ENCODE measurements around the gene TNRC18.

Gene TNRC18

GRCh38 chr7:5428478-5429252 lies 5.0 kb upstream of the TNRC18 start:
- DNase-seq = no peak

DNA sequence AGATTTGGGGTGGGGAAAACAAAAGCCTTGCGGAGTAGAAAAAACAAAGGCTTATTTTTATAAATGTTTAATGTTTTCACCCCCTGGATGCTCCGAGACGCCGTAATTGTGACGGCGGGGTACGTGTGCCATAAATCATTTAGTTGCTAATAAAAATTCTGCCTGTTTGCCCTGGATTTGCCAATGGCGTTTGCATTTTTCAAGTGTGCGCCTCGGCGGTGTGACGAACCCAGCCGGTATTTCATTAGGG lies 2.5 kb upstream of the TNRC18 start:
- no peak for DNase-seq

- no peak for DNase-seq
These were observed 2.0 kb upstream of the TNRC18 start for GRCh38 chr7:5425507-5426225.

DNA sequence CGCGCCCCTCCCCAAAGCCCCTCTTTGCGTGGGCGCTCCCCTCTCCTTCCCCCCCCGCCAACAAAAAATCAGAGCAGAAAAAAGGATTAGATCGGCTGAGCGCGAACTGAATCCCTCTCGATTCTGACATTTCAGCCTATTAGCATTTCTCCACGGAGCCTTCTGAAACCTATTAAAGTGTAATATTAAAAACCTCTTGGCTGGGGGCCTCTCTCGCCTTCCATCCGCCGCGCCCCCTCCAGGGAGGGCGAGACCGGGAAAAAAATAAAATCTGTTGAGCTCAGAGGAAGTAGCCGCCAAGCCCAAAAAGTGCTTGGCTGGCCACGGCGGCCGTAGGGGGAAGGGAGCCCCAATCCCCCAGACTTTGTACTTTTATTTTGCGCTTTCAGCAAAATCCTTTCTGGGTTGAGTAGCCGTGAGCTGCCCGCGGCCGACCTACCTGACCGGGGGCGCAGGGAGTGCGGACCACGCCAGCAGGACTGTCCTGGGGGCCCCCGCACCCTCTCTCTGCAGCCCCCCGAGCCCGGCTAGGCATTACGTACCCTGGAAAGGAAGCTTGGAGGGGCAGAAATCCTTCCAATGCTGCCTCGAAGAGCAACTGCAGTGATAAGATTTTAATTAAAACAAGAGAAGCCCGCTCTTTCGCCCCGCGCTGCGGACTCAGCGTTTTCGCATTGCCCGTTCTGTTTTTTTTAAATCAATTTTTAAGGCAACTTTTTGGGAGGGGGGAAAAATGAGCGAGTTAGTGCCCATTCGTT lies 1.3 kb upstream of the TNRC18 start:
- DNase-seq = no peak

- no peak for DNase-seq
These were observed 528 bp upstream of the TNRC18 start for GRCh38 chr7:5423976-5424748.

GRCh38 chr7:5422396-5423305 lies 983 bp downstream of the TNRC18 start:
- DNase-seq = no peak

- no peak for DNase-seq
These were observed 1.8 kb downstream of the TNRC18 start for GRCh38 chr7:5421714-5422395.

DNA sequence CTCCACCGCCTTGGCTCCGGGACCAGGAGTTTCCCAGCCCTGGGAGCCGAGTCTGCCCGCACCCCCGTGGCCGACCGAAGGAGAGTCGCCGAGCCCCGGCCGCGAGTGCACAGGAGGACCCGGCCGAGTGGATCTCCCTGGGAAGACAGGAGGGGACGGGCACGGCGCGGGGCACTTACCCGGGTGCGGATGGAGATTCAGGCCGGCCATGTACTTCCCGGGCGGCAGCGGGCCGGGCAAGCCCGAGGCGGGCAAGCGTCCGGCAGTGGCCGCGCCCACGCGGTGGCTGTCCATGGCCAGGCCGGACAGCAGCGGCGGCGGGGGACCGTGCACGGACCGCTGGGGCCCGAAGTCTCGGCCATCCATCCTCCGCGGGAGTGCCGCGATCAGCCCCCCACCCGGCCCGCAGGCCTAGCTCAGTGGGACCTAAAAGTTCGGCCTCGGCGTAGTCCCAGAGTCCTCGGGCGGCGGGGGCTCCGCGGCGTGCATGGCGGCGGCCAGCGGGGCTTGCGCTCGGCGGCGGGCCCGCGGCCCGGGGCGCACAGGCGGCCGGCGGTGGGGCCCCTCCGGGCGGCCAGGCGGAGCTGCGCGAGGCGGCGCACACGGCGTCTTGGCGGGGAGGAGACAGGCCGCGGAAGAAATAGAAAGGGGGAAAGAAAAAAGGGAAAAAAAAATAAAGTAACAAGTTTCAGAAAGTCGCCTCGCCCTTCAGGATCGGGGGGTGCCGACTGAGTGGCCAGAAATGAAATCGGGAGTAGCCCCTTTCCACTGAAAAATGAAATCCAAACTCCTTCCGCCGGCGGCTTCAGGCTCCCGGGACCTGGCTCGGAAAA lies 2.5 kb downstream of the TNRC18 start:
- no peak for DNase-seq

DNA sequence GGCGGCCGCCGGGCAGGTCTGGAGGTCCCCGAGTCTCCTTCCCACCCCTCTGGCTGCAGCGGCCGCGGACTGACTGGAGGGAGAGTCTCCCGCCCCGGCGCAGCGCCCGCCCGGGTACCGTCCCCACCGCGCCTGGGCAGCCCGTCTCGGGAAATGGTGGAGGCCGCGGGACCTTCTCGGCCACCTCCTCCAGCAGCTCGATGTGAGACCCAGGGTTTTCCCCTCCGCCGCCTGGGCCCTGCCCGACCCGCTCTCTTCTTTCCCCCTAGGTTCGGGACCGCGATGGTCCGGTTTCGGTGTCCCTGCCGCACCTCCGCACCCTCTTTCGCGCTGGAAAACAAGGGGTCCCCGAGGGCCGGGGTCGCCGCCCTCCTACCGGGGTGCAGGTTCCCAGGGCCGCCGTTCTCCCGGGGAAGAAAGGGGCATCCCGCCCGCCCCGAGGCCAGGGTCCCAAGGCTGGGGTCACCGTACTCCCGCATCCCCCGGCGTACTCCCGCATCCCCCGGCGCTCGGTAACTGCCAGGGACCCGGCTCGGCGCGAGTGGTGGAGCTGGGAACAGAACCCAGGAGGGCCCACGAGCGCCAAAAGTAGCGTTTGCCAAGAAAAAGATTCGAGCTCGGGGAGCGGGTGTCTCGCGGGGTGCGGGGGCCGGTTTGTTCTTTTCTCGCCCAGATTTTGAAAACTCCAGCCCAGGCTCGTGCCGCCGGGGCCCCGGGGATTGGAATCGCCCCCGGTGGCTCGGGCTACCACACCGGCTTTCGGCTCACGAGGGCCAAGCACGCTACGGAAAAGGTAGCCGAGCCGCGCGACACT lies 3.4 kb downstream of the TNRC18 start:
- DNase-seq = no peak

DNA sequence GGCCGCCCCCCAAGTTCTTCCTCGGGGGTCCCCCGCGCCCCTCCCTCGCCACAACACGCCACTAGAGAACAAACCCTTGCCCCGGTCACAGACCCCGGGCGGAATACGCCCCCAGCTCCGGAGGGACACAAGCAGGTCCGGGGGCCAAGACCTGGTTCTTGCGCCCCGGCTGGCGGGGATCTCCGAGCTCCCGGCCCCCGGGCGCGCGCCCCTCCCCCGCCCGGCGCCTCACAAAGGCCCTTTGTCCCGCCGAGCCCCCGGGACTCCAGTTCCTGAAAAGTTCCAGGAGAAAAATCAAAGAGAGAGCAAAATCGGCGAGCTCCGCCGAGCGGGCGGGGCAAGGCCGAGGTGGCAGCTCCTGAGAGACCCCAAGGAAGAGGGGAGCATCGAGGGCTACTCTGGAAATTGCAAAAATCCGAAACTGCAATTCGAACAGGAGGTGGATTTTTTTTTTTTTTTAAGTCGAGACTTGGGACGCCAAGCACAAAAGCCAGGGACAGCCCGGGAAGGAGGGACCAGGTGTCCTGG lies 4.0 kb downstream of the TNRC18 start:
- DNase-seq = no peak

DNA sequence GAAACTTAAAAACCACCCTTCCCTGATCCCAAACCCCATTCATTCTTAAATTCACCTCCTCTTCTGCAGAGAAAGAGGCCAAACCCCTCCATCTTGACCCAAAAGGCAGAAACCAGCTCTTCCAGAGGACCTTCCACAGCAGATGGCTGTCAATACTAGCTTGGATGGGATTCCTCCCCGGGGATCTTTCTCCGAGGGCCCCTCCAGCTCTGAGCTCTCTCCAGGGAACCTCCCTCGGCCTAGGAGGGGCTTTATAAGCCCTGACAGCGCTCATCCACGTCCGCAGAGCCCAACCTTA lies 5.4 kb downstream of the TNRC18 start:
- DNase-seq = no peak

- no peak for DNase-seq
These were observed 6.2 kb downstream of the TNRC18 start for GRCh38 chr7:5417106-5418071.

DNA sequence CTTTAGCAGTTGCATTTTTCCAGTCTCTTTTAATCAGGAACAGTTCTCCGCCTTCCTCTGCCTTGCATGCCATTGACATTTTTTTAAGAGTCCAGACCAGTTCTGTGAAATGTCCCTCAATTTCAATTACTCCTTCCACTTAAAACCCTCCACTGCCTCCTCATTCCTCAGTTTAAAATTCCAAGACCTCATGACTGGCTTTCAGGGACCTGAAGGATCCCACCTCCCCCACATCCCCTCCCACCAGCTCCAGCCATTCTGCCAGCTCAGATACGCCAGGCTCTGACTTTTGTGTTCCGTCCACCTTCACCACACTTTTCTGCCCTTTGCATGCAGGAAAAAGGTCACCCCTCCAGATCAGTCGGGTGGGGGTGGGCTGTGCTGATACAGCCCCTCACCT lies 8.7 kb downstream of the TNRC18 start:
- no peak for DNase-seq

- DNase-seq = no peak
These were observed 10.2 kb downstream of the TNRC18 start for GRCh38 chr7:5413449-5413786.

DNA sequence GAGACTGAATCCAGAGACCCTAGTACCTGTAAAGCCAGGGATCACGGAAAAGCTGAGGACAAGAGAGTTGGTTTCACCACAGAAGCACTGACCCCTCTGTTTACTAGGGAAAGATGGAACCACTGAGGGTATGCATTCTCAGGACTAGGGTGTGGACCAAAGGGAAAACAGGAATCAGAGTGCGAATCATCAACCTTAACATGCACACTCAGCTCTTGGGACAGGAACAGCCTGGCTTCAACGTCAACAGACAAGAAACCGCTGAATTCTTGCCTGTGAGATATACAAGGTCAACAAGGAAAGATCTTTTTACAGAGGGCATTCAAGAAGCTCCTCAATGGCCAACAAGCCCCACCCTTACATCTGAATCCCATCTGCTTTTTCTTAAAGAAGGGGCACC lies 14.9 kb downstream of the TNRC18 start:
- DNase-seq = no peak

GRCh38 chr7:5406957-5407945 lies 16.4 kb downstream of the TNRC18 start:
- no peak for DNase-seq

GRCh38 chr7:5404421-5404826 lies 19.2 kb downstream of the TNRC18 start:
- DNase-seq = no peak

Data from effector CD4-positive, alpha-beta T cell (primary cell).